GM10266 (cell line): ENCODE measurements around the gene CHST15.

Experiments used
- DNase-seq: peaks from one replicate; pipeline ENCODE4 v3.0.0; 2012; ENCODE audit errors: extremely low spot score
- TF ChIP-seq, protein P1 (sequence below): IDR thresholded peaks from 2 replicates; pipeline ENCODE4 v1.5.1; 2012; ENCODE audit warnings: mild to moderate bottlenecking, low read depth; ENCODE audit not compliant: control insufficient read depth, insufficient read depth; ENCODE audit errors: missing control alignments

Gene CHST15

DNA sequence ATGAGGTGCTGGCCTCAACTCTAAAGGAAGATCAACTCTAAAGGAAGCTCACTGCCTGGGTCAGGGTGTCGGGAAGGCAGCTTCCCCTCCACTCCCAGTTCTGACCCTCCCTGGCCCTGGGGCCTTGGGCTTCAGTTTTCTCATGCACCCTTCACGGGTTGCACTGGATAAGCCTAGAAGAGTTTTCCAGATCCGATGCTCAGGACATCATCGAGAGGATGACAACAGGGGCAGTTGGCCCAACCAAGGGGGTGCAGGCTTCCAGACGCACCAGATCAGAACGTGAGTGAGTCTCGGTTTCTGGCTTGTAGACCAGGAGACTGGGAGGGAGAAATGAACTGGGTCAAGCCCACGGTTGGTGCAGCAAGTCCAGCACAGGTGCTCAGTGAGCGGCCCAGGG is 34.2 kb upstream of the CHST15 start:
- no peak for DNase-seq
- TF ChIP-seq, protein P1, sequence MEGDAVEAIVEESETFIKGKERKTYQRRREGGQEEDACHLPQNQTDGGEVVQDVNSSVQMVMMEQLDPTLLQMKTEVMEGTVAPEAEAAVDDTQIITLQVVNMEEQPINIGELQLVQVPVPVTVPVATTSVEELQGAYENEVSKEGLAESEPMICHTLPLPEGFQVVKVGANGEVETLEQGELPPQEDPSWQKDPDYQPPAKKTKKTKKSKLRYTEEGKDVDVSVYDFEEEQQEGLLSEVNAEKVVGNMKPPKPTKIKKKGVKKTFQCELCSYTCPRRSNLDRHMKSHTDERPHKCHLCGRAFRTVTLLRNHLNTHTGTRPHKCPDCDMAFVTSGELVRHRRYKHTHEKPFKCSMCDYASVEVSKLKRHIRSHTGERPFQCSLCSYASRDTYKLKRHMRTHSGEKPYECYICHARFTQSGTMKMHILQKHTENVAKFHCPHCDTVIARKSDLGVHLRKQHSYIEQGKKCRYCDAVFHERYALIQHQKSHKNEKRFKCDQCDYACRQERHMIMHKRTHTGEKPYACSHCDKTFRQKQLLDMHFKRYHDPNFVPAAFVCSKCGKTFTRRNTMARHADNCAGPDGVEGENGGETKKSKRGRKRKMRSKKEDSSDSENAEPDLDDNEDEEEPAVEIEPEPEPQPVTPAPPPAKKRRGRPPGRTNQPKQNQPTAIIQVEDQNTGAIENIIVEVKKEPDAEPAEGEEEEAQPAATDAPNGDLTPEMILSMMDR, result no peak

DNA sequence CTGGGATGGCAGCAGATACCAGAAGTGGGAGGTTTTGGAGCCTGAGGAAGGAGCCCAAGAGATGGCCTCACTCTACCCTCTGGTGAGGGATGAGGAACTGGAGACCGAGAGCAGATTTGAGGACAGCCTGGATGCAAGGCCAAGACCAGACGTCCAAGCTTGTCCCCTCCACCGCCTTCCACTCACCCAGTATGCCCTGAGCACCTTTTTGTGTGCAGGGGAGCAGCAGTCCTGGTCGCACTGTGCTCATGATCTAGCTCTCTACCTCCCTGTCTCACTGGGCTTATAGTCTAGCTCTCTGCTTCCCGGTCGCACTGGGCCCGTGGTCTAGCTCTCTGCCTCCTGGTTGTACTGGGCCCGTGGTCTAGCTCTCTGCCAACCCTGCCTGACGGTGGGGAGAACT is 33.6 kb upstream of the CHST15 start:
- TF ChIP-seq, protein P1, result no peak

DNA sequence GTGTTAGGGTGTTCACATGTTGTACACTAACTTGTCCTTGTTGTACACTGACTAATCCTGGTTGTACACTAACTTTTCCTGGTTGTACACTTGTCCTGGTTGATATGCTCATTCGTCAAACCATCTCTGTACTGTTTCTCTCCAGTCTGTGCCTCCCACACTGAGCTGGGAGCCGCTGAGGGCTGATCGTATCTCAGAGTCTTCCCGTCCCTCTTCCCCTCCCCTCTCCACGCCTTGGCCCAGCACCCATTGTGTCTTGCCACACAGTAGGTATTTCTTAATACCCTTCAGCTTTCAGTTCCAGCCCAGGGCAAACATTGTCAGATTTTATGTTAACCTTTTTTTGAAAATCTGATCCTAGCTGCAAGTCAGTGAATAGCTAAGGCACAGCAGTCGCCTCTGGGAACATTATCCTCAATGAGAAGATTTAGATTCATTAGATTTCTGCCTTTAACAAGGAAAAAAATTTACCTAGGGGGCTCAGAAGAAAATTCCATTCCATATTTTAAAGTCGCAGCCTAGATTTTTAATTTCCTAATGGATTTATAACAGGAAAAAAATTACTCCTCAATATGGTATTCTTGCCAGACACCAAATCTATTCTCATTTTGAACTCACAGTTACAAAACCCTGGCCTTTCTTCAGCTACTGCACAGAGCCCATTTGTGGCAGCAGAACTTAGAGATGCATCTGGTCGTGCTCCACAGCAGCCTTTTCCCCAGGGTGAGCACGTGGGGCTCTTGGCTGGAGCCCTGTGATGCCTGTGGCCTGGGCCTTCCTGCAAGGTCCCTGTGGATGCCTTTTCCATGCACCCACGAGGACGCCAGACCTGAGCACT is 33.0 kb upstream of the CHST15 start:
- TF ChIP-seq, protein P1, result no peak
- DNase-seq, result no peak

More for the DNA sequence above, 33.6 kb upstream of the CHST15 start:
- DNase-seq, result no peak

DNA sequence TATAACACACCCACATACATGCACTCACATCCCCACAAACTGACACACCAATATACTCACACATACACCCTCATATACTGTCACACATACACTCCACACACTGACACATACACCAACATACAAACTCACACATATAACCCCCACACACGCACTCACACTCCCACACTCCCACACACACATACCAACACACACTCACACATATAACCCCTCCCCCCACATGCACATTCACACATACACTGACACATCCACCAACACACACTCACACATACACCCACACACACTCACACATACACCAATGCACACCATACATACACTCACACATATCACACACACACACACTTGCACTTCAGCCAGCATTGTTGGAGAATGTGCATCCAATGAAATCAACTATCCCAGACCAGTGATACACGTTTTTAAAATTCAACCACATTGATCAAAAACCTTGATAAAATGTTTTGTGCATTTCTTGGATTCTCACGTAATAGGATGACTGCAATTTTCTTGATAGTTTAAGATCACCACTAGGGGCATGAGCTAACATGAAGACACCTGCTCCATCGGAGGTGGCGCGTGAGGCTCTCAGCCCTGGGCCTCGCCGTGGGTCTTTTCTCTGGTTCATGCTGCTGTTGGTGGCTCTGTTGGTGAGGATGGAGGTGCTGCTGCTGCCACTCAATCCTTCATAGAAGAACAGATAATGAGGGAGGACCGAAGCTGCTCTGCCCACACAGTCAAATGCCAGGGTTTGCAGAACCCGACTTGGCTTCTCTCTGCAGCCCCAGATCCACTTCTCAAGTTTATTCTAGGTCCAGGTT is 32.1 kb upstream of the CHST15 start:
- DNase-seq, result no peak

DNA sequence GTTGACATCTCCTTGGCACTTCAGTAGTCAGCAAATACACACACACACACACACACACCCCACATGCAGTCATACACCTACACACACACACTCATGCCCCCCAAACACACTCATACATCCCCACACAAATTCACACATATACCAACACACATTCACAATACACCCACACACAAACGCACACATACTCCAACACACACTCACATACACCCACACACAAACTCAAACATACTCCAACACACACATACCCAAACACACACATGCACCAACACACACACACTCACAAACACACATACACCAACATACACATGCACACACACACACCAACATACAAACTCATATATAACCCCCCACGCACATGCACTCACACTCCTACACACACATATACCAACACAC is 31.4 kb upstream of the CHST15 start:
- DNase-seq, result no peak
- TF ChIP-seq, protein P1, result no peak

More for the DNA sequence above, 32.1 kb upstream of the CHST15 start:
- TF ChIP-seq, protein P1, result no peak

DNA sequence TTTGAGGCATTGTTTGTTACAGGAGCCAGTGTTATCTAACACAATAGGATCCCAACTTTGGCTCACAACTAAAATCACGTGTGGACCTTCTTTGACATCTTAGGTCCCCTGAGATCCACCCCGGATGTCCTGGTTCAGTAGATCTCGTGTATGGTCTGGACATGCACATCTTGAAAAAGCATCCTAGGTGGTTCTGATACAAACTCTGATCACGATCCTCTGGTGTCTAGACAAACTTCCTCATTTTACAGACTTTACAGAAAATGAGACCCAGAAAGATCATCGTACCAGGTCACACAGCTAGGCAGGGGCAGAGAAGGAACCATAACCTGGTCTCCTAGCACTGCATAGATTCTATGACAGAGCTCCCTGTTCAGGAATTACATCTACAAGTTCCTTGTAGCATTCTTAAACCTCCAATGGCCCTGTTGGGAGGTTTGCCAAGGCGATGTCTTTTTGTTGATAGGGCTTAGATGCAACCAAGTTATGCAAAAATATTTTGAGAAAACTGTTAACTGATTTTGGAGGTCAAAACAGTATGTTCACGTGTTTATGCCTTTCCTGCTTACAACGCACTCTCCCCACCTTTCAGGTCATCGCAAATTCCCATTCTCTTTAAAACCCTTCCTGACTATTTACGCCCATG is 30.8 kb upstream of the CHST15 start:
- no peak for DNase-seq
- TF ChIP-seq, protein P1, result no peak
